Mononuclear cell (primary cell): ENCODE results near the gene HDDC3. TPM values are rescaled to one million over a fixed set of nuclear protein-coding genes. Genes with fewer than 3 reads are reported as not detected.
"Not testable (repeated sequence)": the region's sequence is repeated elsewhere in the genome, so short reads cannot be mapped to it uniquely, and the experiment has no call there.

Source experiments
- H3K27me3 ChIP-seq: 2 replicates; pipeline ENCODE4 v1.6.0; 2011; ENCODE audit warnings: low read length, control low read depth; ENCODE audit not compliant: insufficient read depth
- H3K4me1 ChIP-seq: 2 replicates; pipeline ENCODE4 v1.5.1; 2011; ENCODE audit warnings: mild to moderate bottlenecking, low read length, control low read depth; ENCODE audit not compliant: insufficient read depth
- H3K4me3 ChIP-seq: 2 replicates; pipeline ENCODE4 v1.5.1; 2011; ENCODE audit warnings: mild to moderate bottlenecking, low read length, moderate library complexity
- H3K9me3 ChIP-seq: 2 replicates; pipeline ENCODE4 v1.5.1; 2011; ENCODE audit warnings: low read depth, mild to moderate bottlenecking, control low read depth, low read length
- total RNA-seq: library from RNA; depleted of rRNA; stranded (reverse); fragments of >200 nt; gene quantifications from one replicate; pipeline ENCODE4 v1.2.3, GENCODE V29; 2012

Gene HDDC3
- total RNA-seq, 1 donor: 5.0 TPM

GRCh38 chr15:90945091-90945490, 12.7 kb upstream of the HDDC3 start:
- no peaks in the 10 kb centered on the region for H3K9me3 ChIP-seq
- peaks cover 8% of the 10 kb centered on the region for H3K4me1 ChIP-seq
- no peaks in the 10 kb centered on the region for H3K27me3 ChIP-seq

DNA sequence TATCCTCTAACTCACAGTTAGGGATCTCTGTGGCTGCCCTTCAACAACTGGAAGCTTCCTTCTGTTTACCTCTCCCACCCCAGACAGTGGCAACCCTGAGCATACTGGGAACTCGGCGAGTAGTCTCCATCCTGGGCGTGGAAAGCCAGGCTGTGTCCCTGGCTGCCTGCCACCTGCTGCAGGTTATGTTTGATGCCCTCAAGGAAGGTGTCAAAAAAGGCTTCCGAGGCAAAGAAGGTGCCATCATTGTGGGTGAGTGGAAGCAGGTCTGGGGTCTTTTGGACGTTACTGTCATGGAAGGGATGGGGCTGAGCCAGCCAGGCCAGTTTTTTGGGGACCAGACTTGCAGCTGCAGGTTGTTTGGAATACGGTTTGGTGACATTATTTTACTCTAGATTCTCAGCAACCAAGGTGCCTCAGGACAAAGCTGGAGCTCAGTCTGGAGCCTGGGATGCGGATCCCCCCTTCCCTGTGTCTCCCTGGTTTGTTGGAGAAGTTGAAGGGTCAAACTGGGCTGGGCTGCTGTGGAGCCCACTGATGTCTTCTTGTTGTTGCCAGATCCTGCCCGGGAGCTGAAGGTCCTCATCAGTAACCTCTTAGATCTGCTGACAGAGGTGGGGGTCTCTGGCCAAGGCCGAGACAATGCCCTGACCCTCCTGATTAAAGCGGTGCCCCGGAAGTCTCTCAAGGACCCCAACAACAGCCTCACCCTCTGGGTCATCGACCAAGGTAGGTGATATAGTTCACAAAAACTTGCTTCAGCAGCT, 10.2 kb upstream of the HDDC3 start:
- H3K9me3 ChIP-seq: no peaks in the 10 kb centered on the region
- no peaks in the 10 kb centered on the region for H3K4me1 ChIP-seq
- H3K4me3 ChIP-seq: no peak overlapping the region
- H3K27me3 ChIP-seq: no peaks in the 10 kb centered on the region

More at GRCh38 chr15:90945091-90945490, 12.7 kb upstream of the HDDC3 start:
- no peak overlapping the region for H3K4me3 ChIP-seq

GRCh38 chr15:90941038-90941437, 8.7 kb upstream of the HDDC3 start:
- Histone ChIP-seq H3K27me3 (no peaks in the 10 kb centered on the region), H3K4me1 (peaks cover 6% of the 10 kb centered on the region), H3K9me3 (no peaks in the 10 kb centered on the region), H3K4me3 (no peak overlapping the region)

DNA sequence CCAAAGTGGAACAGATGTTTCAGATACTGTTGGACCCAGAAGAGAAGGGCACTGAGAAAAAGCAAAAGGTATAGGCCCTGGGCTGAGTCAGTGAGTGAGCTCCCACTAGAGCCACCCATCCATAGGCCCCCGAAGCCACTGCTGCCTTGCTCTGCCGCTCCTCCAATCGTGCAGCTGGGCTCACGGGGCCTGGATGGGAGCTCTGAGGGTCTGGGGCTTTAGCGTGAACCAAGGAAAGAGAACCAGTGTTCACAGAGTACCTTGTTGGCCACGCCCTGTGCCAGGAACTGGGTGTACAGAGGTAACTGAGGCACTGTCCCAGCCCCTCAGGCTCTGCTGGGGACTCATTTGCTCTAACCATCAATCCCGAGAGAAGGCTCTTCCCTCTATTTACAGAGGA, 7.4 kb upstream of the HDDC3 start:
- H3K27me3 ChIP-seq: no peaks in the 10 kb centered on the region
- H3K4me1 ChIP-seq: peaks cover 15% of the 10 kb centered on the region
- no peaks in the 10 kb centered on the region for H3K9me3 ChIP-seq
- H3K4me3 ChIP-seq: no peak overlapping the region

DNA sequence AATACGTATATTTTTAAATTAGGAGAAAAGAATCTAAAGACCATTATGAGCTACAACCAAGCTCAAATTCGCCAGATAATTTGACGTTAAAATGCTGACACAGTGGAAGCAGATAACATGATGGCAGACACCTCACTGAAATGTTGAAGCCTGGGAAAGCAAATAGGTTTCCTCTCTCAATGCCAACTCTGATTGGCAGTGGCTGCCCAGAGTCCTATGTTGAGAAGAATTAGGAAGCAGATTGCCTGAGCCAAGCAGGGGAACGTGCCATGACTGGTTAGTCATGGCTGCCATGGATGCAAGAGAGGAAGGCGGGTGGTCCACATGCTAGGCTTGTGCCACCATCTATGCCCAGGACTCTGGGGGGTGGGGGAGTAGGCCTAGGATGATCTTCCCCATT, 5.9 kb upstream of the HDDC3 start:
- Histone ChIP-seq H3K9me3 (no peaks in the 10 kb centered on the region), H3K4me3 (no peak overlapping the region), H3K27me3 (no peaks in the 10 kb centered on the region), H3K4me1 (peaks cover 27% of the 10 kb centered on the region)

DNA sequence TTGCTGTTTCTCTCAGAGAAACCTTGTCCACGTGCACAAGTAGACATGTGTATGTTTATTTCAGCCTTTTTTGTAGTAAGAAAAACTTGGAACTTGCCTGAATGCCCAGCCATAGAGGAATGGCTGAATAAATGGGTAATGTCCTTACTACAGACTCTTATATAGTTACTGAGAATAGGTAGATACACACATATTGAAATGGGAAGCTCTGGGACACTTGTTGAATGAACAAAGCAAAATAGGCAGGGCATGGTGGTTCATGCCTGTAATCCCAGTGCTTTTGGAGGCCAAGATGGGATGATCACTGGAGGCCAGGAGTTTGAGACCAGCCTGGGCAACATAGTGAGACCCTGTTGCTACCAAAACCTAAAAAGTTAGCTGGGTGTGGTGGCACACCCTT, 4.5 kb upstream of the HDDC3 start:
- Histone ChIP-seq H3K27me3 (no peaks in the 10 kb centered on the region), H3K4me3 (no peak overlapping the region), H3K9me3 (no peaks in the 10 kb centered on the region), H3K4me1 (peaks cover 38% of the 10 kb centered on the region)

DNA sequence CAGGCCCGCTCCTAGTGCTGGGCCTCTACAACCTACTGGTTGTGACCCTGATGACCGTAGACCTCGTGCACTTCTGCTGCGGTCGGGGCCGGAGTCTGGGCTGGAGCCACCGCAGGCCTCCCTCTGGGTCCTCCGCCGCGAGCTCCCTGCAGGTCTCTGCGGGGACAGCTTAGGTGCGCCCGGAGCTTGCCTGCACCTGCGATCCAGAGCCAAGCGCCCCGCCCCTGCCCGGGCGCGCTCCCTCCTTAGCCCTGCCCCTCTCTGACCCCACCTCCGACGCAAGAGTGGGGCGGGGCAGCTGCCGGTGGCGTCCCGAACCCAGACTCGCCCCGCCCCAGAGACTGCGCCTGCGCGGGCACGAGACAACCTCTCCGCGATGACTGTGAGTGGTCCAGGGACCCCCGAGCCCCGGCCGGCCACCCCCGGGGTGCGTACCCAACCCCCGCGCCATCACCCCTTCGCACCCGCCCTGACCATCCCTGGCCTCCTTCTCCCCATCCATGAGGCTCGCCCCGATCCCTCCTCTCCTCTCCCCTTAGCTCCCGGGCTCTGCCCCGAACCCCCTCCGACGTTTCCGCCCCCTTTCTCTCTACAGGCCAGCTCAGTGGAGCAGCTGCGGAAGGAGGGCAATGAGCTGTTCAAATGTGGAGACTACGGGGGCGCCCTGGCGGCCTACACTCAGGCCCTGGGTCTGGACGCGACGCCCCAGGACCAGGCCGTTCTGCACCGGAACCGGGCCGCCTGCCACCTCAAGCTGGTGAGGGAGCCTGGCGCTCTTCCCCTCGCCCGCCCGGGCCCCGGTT, 2.8 kb upstream of the HDDC3 start, which contains the start of gene UNC45A:
TSS of gene UNC45A (plus strand) at position 337 of the 803 bp plus-strand sequence. CDS start at position 377, 40 bp downstream.
- peak within 1 kb of the TSS; percentile 63 for H3K4me3 ChIP-seq
- H3K27me3 ChIP-seq: no peaks in the 10 kb centered on the region
- H3K4me1 ChIP-seq: peaks cover 54% of the 10 kb centered on the region
- no peaks in the 10 kb centered on the region for H3K9me3 ChIP-seq

GRCh38 chr15:90934256-90934948, 2.1 kb upstream of the HDDC3 start:
- Histone ChIP-seq H3K9me3 (no peaks in the 10 kb centered on the region), H3K27me3 (no peaks in the 10 kb centered on the region), H3K4me1 (peaks cover 58% of the 10 kb centered on the region), H3K4me3 (peak overlapping the region; percentile 63)

DNA sequence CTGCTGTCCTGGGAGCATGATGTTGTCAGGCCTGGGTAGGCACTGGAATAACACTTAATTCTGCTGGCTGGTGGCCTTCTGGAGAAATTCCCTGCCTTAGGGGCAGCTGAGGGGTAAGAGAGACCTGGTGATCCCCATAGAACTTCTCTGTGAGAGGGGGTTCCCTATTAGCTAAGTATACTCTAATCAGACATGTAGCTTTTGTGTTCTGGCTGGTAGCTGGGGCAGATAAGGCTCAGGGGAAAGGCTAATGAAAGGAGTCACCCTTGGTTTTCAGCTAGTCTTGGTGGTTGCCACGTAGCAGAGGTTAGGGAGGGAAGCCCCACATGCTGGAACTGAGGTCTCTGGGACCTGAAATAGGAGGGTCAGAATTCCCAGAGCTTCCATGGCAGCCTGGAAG, 952 bp upstream of the HDDC3 start:
- no peaks in the 10 kb centered on the region for H3K27me3 ChIP-seq
- H3K4me1 ChIP-seq: peaks cover 69% of the 10 kb centered on the region
- no peaks in the 10 kb centered on the region for H3K9me3 ChIP-seq
- H3K4me3 ChIP-seq: no peak overlapping the region

DNA sequence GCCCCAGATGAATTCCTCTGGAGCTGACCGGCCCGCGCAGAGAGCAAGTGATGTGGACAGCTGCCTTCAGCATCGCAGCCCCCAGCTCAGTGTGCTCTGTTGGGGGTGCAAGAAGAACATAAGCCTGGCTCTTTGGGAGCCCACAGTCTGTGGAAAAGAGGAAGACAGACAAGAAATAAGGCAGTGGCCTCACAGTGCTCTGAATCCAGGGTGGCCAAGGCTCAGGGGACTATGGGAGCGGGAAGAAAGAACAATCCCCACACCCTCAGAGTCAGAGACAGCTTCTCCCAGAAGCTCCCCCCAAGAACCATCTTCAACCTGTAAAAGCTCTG, 277 bp upstream of the HDDC3 start:
- Histone ChIP-seq H3K27me3 (no peaks in the 10 kb centered on the region), H3K9me3 (no peaks in the 10 kb centered on the region), H3K4me1 (peaks cover 75% of the 10 kb centered on the region), H3K4me3 (peak overlapping the region; percentile 67)

GRCh38 chr15:90931575-90931827, 848 bp downstream of the HDDC3 start:
- Histone ChIP-seq H3K27me3 (no peaks in the 10 kb centered on the region), H3K4me1 (peaks cover 73% of the 10 kb centered on the region), H3K9me3 (no peaks in the 10 kb centered on the region), H3K4me3 (peak overlapping the region; percentile 67)

- no peaks in the 10 kb centered on the region for H3K27me3 ChIP-seq
- H3K9me3 ChIP-seq: no peaks in the 10 kb centered on the region
- H3K4me1 ChIP-seq: peaks cover 68% of the 10 kb centered on the region
- peak overlapping the region; percentile 68 for H3K4me3 ChIP-seq
These were observed 1.3 kb downstream of the HDDC3 start for GRCh38 chr15:90930861-90931574.

DNA sequence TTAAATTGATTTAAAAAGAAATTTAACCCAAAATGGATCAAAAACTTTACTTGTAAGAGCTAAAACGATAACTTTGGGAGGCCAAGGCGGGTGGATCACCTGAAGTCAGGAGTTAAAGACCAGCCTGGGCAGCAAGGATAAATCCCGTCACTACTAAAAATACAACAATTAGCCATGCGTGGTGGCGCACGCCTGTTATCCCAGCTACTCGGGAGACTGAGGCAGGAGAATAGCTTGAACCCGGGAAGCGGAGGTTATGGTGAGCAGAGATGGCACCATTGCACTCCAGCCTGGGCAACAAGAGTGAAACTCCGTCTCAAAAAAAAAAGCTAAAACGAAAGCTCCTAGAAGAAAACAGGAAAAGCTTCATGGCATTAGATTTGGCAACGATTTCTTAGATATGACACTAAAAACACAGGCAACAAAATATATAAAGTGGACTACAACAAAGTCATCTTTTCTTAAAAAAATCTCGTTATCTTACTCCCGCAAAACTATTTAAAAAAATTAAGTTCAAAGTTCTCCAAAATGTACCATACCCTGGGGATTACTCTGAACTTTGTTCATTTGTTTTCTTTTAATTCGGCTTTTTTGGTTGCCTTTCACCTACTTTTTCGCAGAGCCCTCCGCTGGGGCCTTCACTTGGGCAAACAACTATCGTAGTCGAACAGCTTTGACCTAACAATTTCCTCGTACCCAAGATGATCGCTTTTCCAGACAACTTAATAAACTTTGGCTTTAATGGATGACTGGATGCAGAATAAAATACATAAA, 2.9 kb downstream of the HDDC3 start:
- Histone ChIP-seq H3K4me3 (peak overlapping the region; percentile 68), H3K27me3 (no peaks in the 10 kb centered on the region), H3K9me3 (no peaks in the 10 kb centered on the region), H3K4me1 (peaks cover 56% of the 10 kb centered on the region)

- H3K27me3 ChIP-seq, H3K4me3 ChIP-seq, H3K9me3 ChIP-seq: not testable (repeated sequence)
- H3K4me1 ChIP-seq: peaks cover 47% of the 10 kb centered on the region
These were observed 4.2 kb downstream of the HDDC3 start for GRCh38 chr15:90928106-90928505.
